Right cardiac atrium (tissue), 5 donors: ENCODE data around the gene RMND1. TPM values are rescaled to one million over a fixed set of nuclear protein-coding genes. Genes with fewer than 3 reads are reported as not detected.
"Not testable (repeated sequence)": the region's sequence is repeated elsewhere in the genome, so short reads cannot be mapped to it uniquely, and the experiment has no call there.

Experiments used
- ATAC-seq, 2 donors: fragments of 200-7000 bp; cut with Tn5 transposase; one replicate each; pipeline versions ENCODE4 v1.8.0 to v1.9.1; 2020; ENCODE audit warnings: moderate library complexity in 2 of 2, mild to moderate bottlenecking in 1 of 2
- DNase-seq, 3 donors: peaks; one replicate each; pipeline ENCODE4 v3.0.0-alpha.2; 2020
- H3K27ac ChIP-seq: one replicate; pipeline ENCODE4 v1.5.1; 2013; ENCODE audit warnings: mild to moderate bottlenecking, low read length, control low read depth, moderate library complexity
- H3K27me3 ChIP-seq: one replicate; pipeline ENCODE4 v1.6.1; 2013; ENCODE audit not compliant: control insufficient read depth, insufficient read depth
- H3K4me1 ChIP-seq: one replicate; pipeline ENCODE4 v1.6.1; 2013; ENCODE audit warnings: low read length; ENCODE audit not compliant: control insufficient read depth, insufficient read depth
- H3K4me3 ChIP-seq: one replicate; pipeline ENCODE4 v1.5.1; 2013; ENCODE audit warnings: low read length, control low read depth
- H3K9me3 ChIP-seq: one replicate; pipeline ENCODE4 v1.6.1; 2013; ENCODE audit warnings: low read length; ENCODE audit not compliant: control insufficient read depth
- WGBS: extraction: QIAGEN DNeasy Blood & Tissue Kit; methylation state at CpG from one replicate; pipeline ENCODE4 v1.1.7; 2013; 5-methylcytosine and 5-hydroxymethylcytosine counted together
- intact Hi-C, 4 donors: fragments of 100-400 bp; cut with DNase I; formaldehyde crosslinking; loops; one replicate each; pipeline versions ENCODE4 v1.11.0 to v1.14.0; 2022 to 2023
- polyA plus RNA-seq: library from polyadenylated mRNA; stranded (reverse); fragments of 200-250 nt; gene quantifications from one replicate; pipeline ENCODE4 v1.2.3, GENCODE V29; 2013
- total RNA-seq, 4 donors: library from RNA; stranded (reverse); fragmentation: NEBNext Ultra II Directional; extraction: Animal tissue kit (Norgen Biotek cat#: 25700); gene quantifications; one replicate each; pipeline ENCODE4 v1.2.1, GENCODE V29; 2021
- donor health status: healthy with polysubstance abuse.
- donor health status: DM: no; HTN: yes; CAD: no.
- donor health status: DM: no; HTN: no; CAD: no.
- donor health status: DM: no; HTN: yes; CAD: no; lungs with severe emphysema.
- donor health status: DM: yes; HTN: yes; CAD: no.

The RMND1 gene
- total and polyA plus RNA-seq, 5 donors = 10.9 to 15.2 (median 11.9) TPM

DNA sequence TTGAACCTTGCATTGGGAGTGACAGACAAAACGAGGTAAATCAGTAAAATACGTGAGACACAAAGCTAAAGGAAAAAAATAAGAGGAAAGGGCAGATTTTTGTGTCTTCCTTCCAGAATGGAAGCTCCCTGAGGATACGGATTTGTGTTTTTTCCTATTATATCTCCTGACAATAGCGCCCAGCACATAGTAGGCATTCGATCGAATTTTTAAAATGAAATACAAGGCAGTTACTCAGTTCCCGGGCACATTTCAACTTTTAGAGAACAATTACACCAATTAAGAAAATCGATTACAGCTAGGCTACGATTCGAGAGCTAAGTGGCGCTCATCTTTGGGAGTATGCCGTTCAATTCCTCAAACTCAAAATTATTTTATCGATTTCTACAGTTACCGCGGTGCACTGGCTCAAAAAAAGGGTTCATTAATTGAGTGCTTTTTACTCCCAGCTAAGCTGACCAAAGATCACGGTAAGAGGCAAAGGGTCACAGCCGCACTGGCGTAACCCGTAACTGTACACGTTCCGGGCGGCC is 443 bp downstream of the RMND1 start:
- Histone ChIP-seq H3K27me3 (no peaks in the 10 kb centered on the region), H3K4me3 (peak overlapping the region; percentile 70), H3K4me1 (no peaks in the 10 kb centered on the region), H3K9me3 (no peaks in the 10 kb centered on the region), H3K27ac (peak overlapping the region; percentile 63)
- ATAC-seq (no peak), DNase-seq (no peak)
- intact Hi-C loops = loop anchor here in 1 of 4 donors (10.0 kb wide), 1 partner anchor 57 kb away; the partner anchor contains the start of gene ZBTB2
- WGBS = under 1% methylated on average over 22 of the region's 22 CpGs

DNA sequence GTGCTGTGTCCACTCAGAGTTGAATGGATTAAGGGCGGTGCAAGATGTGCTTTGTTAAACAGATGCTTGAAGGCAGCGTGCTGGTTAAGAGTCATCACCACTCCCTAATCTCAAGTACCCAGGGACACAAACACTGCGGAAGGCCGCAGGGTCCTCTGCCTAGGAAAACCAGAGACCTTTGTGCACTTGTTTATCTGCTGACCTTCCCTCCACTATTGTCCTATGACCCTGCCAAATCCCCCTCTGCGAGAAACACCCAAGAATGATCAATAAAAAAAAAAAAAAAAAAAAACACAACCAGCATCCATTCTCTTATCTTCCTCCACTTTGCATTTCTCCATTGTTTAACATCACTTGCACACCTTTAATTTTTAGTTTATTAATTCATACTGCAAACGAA is 998 bp downstream of the RMND1 start:
- H3K4me3 ChIP-seq = peak overlapping the region; percentile 70
- H3K4me1 ChIP-seq, ATAC-seq, H3K9me3 ChIP-seq, H3K27me3 ChIP-seq, DNase-seq, H3K27ac ChIP-seq: not testable (repeated sequence)
- intact Hi-C loops = loop anchor here in 1 of 4 donors (10.0 kb wide), 1 partner anchor 56 kb away; the partner anchor contains the start of gene ZBTB2
- 55% methylated on average over 6 of the region's 6 CpGs for WGBS

DNA sequence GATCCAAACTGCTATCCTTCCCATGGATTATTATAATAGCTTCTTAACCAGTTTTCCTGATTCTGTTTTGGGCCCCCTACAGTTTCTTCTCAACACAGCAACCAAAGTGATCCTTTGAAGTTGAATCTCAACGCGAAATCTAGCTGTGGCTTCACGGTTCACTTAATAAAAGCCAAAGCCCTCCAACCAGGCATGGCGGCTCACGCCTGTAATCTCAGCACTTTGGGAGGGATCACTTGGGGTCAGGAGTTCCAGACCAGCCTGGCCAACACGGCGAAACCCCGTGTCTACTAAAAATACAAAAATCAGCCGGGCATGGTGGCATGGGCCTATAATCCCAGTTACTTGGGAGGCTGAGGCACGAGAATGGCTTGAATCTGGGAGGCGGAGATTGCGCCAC is 3.3 kb downstream of the RMND1 start:
- no peaks in the 10 kb centered on the region for H3K9me3 ChIP-seq
- no peak for ATAC-seq
- intact Hi-C loops = no loop called here
- no peak overlapping the region for H3K4me3 ChIP-seq
- H3K27ac ChIP-seq = no peak overlapping the region
- H3K4me1 ChIP-seq = peaks cover 5% of the 10 kb centered on the region
- no peaks in the 10 kb centered on the region for H3K27me3 ChIP-seq
- DNase-seq = no peak
- WGBS = 95% methylated on average over 12 of the region's 12 CpGs

- H3K27me3 ChIP-seq = no peaks in the 10 kb centered on the region
- intact Hi-C loops = no loop called here
- WGBS = 90% methylated on average over 4 of the region's 4 CpGs
- no peaks in the 10 kb centered on the region for H3K9me3 ChIP-seq
- ATAC-seq = no peak
- no peak overlapping the region for H3K27ac ChIP-seq
- no peak overlapping the region for H3K4me3 ChIP-seq
- peaks cover 5% of the 10 kb centered on the region for H3K4me1 ChIP-seq
- DNase-seq = no peak
These were observed 4.7 kb downstream of the RMND1 start for GRCh38 chr6:151447237-151447636.

DNA sequence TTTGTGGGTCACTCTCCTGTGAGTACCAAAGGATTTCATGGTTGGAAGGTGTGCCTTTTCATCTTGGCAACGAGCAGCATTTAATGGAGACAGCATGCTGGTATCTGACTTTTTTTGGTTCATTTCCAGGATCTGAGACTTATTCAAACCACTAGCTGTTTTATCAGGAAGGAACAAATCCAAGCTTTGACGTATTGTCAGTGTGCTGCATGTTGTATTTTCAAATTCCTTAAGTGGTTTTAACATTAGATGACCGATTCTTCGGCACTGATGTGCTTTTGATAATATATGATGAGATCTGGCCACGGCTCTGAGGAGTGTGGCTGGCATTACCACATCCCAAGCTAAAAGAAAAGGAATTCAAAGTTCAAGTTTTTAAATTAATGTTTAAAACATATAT is 6.4 kb downstream of the RMND1 start:
- no peak for DNase-seq
- 15% methylated on average over 5 of the region's 5 CpGs for WGBS
- no peaks in the 10 kb centered on the region for H3K27me3 ChIP-seq
- intact Hi-C loops = no loop called here
- ATAC-seq = peak; percentile 40 to 62
- no peak overlapping the region for H3K27ac ChIP-seq
- H3K4me3 ChIP-seq = no peak overlapping the region
- no peaks in the 10 kb centered on the region for H3K9me3 ChIP-seq
- H3K4me1 ChIP-seq = peaks cover 5% of the 10 kb centered on the region

- Histone ChIP-seq H3K4me1 (peaks cover 5% of the 10 kb centered on the region), H3K27ac (no peak overlapping the region)
These were observed 7.9 kb downstream of the RMND1 start for GRCh38 chr6:151443911-151444621.

DNA sequence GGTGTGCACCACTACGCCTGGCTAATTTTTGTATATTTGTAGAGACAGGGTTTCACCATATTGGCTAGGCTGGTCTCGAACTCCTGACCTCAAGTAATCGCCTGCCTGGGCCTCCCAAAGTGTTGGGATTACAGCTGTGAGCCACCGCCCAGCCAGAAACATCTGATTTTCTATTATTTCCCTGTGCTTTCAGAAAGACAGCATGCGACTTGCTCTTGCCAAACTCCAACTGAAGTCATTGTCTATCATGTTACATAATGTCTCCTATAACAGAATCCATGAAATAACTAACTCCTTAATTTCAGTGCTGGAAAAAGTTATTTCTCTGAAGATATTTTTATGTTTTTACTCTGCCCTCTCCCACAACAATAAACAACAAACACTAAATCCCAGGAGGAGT is 8.5 kb downstream of the RMND1 start:
- Histone ChIP-seq H3K4me3 (no peak overlapping the region), H3K27me3 (no peaks in the 10 kb centered on the region), H3K27ac (no peak overlapping the region), H3K4me1 (peaks cover 5% of the 10 kb centered on the region), H3K9me3 (no peaks in the 10 kb centered on the region)
- intact Hi-C loops = loop anchor here in 1 of 4 donors (5.0 kb wide), 1 partner anchor 41 kb away; no protein-coding TSS in a partner anchor
- WGBS = 77% methylated on average over 5 of the region's 5 CpGs
- ATAC-seq (no peak), DNase-seq (no peak)

More at GRCh38 chr6:151443911-151444621, 7.9 kb downstream of the RMND1 start:
- WGBS = 64% methylated on average over 4 of the region's 4 CpGs
- ATAC-seq = no peak
- Histone ChIP-seq H3K9me3 (no peaks in the 10 kb centered on the region), H3K27me3 (no peaks in the 10 kb centered on the region), H3K4me3 (no peak overlapping the region)
- intact Hi-C loops = loop anchor here in 1 of 4 donors (5.0 kb wide), 1 partner anchor 42 kb away; no protein-coding TSS in a partner anchor
- no peak for DNase-seq

- no peaks in the 10 kb centered on the region for H3K9me3 ChIP-seq
- intact Hi-C loops = loop anchor here in 1 of 4 donors (5.0 kb wide), 1 partner anchor 40 kb away; no protein-coding TSS in a partner anchor
- ATAC-seq = no peak
- no peak overlapping the region for H3K27ac ChIP-seq
- H3K27me3 ChIP-seq = no peaks in the 10 kb centered on the region
- 89% methylated on average over 9 of the region's 9 CpGs for WGBS
- no peak overlapping the region for H3K4me3 ChIP-seq
- peaks cover 5% of the 10 kb centered on the region for H3K4me1 ChIP-seq
- DNase-seq = no peak
These were observed 9.6 kb downstream of the RMND1 start for GRCh38 chr6:151442371-151442770.

GRCh38 chr6:151441390-151442166 is 10.3 kb downstream of the RMND1 start:
- no peak overlapping the region for H3K27ac ChIP-seq
- H3K9me3 ChIP-seq = no peaks in the 10 kb centered on the region
- 74% methylated on average over 3 of the region's 3 CpGs for WGBS
- intact Hi-C loops = loop anchor here in 1 of 4 donors (5.0 kb wide), 1 partner anchor 39 kb away; no protein-coding TSS in a partner anchor
- peaks cover 5% of the 10 kb centered on the region for H3K4me1 ChIP-seq
- DNase-seq (no peak), ATAC-seq (no peak)
- H3K4me3 ChIP-seq = no peak overlapping the region
- H3K27me3 ChIP-seq = no peaks in the 10 kb centered on the region

DNA sequence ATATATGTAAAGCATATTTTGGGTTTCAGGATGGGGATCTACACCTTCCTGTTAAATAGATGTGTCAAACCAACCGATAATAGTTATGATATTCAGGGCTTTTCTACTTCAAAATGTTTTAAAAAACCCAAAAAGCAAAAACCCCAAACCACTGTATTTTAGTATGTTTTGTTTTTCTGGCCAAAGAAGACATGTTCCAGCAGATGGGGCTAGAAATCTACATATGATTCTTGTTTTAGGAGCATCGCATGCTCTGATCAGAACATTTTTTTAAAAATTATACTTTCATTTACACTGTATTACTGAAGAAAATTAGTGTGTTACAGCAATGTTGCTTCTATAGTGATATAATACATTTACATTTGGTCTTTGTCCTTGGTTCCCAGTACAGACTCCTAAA is 11.0 kb downstream of the RMND1 start:
- H3K4me3 ChIP-seq = no peak overlapping the region
- WGBS = 63% methylated on average over 2 of the region's 2 CpGs
- intact Hi-C loops = loop anchor here in 1 of 4 donors (5.0 kb wide), 1 partner anchor 39 kb away; no protein-coding TSS in a partner anchor
- H3K9me3 ChIP-seq = no peaks in the 10 kb centered on the region
- ATAC-seq (no peak), DNase-seq (no peak)
- no peak overlapping the region for H3K27ac ChIP-seq
- peaks cover 4% of the 10 kb centered on the region for H3K4me1 ChIP-seq
- no peaks in the 10 kb centered on the region for H3K27me3 ChIP-seq

GRCh38 chr6:151440498-151440897 is 11.4 kb downstream of the RMND1 start:
- DNase-seq (no peak), ATAC-seq (no peak)
- no peak overlapping the region for H3K27ac ChIP-seq
- no peaks in the 10 kb centered on the region for H3K9me3 ChIP-seq
- no peak overlapping the region for H3K4me3 ChIP-seq
- H3K4me1 ChIP-seq = peaks cover 4% of the 10 kb centered on the region
- H3K27me3 ChIP-seq = no peaks in the 10 kb centered on the region
- intact Hi-C loops = loop anchor here in 1 of 4 donors (5.0 kb wide), 1 partner anchor 38 kb away; no protein-coding TSS in a partner anchor
- WGBS = 17% methylated on average over 1 of the region's 1 CpG
